Epithelial cell of esophagus (primary cell): ENCODE measurements around the gene SLC35E3.
"Not testable (repeated sequence)": the region's sequence is repeated elsewhere in the genome, so short reads cannot be mapped to it uniquely, and the experiment has no call there.

Experiments
- DNase-seq: peaks from one replicate; pipeline ENCODE4 v3.0.0; 2010; ENCODE audit warnings: low read depth
- H3K4me3 ChIP-seq: 2 replicates; pipeline ENCODE4 v1.5.1; 2011; ENCODE audit warnings: mild to moderate bottlenecking, low read length, control low read depth
- CTCF ChIP-seq: IDR thresholded peaks from 2 replicates; pipeline ENCODE4 v1.5.1; 2011; ENCODE audit warnings: low read depth, mild to moderate bottlenecking, low read length, control low read depth, inconsistent platforms; ENCODE audit not compliant: insufficient read depth; ENCODE audit errors: missing control alignments

SLC35E3 gene

DNA sequence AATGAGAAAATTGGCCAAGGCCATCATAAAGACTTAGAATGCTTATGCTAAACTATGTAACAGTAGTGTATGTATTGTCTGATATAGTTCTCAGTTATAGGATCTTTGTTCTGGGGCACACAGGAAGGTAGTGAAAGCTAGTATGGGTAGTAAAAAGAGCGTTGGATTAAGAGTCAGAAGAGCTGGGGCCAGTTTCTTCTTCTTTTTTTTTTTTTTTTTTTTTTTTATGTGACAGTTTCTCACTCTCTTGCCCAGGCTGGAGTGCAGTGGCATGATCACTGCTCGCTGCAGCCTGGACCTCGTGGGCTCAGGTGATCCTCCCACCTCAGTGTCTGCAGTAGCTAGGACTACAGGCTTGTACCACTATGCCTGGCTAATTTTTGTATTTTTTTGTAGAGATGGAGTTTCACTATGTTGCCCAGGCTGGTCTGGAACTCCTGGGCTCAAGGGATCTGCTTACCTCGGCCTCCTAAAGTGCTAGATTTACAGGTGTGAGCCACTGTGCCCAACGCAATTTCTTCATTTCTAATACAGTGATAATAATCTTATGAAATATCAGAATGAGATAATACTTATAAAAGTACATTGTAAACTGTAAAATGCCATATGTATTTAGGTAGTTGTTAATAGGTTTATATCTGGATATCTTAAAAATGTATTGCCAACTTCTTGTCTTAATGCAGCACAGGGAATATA lies 69.4 kb downstream of the SLC35E3 start:
- no peak for TF ChIP-seq CTCF
- H3K4me3 ChIP-seq = no peak overlapping the region
- DNase-seq = no peak

GRCh38 chr12:68815928-68816800 lies 70.2 kb downstream of the SLC35E3 start:
- no peak for TF ChIP-seq CTCF
- no peak overlapping the region for H3K4me3 ChIP-seq
- DNase-seq = no peak

DNA sequence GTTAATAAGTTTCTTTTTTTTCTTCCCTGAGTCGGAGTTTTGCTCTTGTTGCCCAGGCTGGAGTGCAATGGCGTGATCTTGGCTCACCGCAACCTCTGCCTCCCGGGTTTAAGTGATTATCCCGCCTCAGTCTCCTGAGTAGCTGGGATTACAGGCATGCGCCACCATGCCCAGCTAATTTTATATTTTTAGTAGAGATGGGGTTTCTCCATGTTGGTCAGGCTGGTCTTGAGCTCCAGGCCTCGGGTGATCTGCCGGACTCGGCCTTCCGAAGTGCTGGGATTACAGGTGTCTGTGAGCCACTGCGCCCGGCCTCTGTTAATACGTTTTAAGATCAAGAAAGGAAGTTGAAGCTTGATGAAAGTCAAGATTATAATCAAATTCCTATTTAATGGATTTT lies 73.5 kb downstream of the SLC35E3 start:
- not testable (repeated sequence) for H3K4me3 ChIP-seq, DNase-seq

GRCh38 chr12:68821357-68822188 lies 75.6 kb downstream of the SLC35E3 start:
- TF ChIP-seq CTCF = no peak
- H3K4me3 ChIP-seq = no peak overlapping the region
- DNase-seq = no peak

DNA sequence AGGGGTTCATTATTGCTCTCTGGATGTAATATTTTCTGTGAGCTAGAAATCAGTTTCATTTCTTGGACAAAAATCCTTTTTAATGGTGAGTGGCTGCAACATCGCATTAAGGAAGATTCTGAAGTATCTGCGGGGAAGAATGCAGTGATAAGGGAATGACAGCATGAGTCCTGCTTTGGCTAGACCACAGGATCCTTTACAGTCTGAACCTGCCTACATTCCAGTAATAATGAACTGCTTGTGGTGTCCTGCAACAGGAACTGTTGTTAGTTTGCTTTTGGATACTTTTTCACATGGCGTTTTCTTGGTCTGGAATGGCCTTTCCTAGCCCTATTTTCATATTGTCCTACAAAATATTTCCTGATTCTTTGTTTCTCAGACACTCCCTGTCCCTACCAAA lies 77.7 kb downstream of the SLC35E3 start:
- TF ChIP-seq CTCF = no peak
- no peak for DNase-seq
- H3K4me3 ChIP-seq = no peak overlapping the region

DNA sequence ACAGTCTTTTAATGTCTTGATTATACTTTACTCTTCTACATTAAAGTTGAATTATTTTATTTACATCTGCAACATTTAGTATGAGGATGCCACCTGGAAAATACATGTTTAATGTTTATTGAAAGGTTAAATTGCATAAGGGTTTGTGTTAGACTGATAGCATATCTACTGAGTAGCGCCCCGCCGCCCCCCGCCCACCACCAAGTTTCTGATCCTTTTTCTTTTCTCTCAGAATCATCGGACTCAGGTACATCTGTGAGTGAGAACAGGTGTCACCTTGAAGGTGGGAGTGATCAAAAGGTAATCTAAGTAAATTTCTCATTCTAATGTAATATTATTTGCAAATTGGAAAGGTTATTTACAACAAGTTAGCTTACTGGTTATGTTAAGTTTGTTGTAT lies 78.2 kb downstream of the SLC35E3 start:
- TF ChIP-seq CTCF = no peak
- no peak overlapping the region for H3K4me3 ChIP-seq

More for the DNA sequence above, 78.2 kb downstream of the SLC35E3 start:
- no peak for DNase-seq
